ENCODE results near the gene EPHB2.

GRCh38 chr1:22895357-22895756 lies 184.7 kb downstream of the EPHB2 start:
- TF ChIP-seq ATF3 (IDR thresholded peaks at IDR 0.05; ENCODE audit: insufficient read depth, low read depth, low read length) = no peak
- no peak for TF ChIP-seq CTCF (IDR thresholded peaks at IDR 0.05; ENCODE audit: control extremely low read depth in 1 of 3, insufficient read depth in 1 of 3, low read depth in 1 of 3, low read length in 3 of 3)
- TF ChIP-seq CBX8 (IDR thresholded peaks at IDR 0.05; ENCODE audit: borderline replicate concordance, low read depth, low read length) = no peak
- TF ChIP-seq MAFK (IDR thresholded peaks at IDR 0.05; ENCODE audit: low read depth, low read length) = no peak
